ENCODE data around the gene RAD9A. TPM values are rescaled to one million over a fixed set of nuclear protein-coding genes. Genes with fewer than 3 reads are reported as not detected.
A peak's percentile ranks its signal among the peaks of the same experiment; 100 is the strongest.

Gene RAD9A
- total and polyA plus RNA-seq, 2 experiments from 2014 or later, result 13.9 to 17.0 TPM

- H4K20me1 ChIP-seq (replicated peaks; ENCODE audit: insufficient read depth), result no peaks in the 10 kb centered on the region; the same call in 1 of the 2 replicates
- Mint-ChIP-seq H3K27ac (0 out of 2 replicates have a peak overlapping the region, but pooled peaks have one; percentile 88), H3K9me3 (no peaks in the 10 kb centered on the region), H3K27me3 (ENCODE audit: insufficient read depth, low read depth, poor library complexity) (peaks cover 11% of the 10 kb centered on the region), H3K4me3 (peak overlapping the region; percentile 90), H3K36me3 (ENCODE audit: low read depth) (peaks cover 10% of the 10 kb centered on the region; the same call in 2 of the 3 replicates), H3K4me1 (peaks cover 33% of the 10 kb centered on the region)
- H3K9me2 ChIP-seq (ENCODE audit: insufficient read depth), result no peaks in the 10 kb centered on the region
- no peak overlapping the region for H3K27ac ChIP-seq (ENCODE audit: low read depth)
- H3K4me1 ChIP-seq (ENCODE audit: insufficient read depth), result peaks cover 8% of the 10 kb centered on the region; the same call in 1 of the 2 replicates
- no peak for TF ChIP-seq ZNF462 (CRISPR knock-in tag; IDR thresholded peaks at IDR 0.05)
- TF ChIP-seq ETS1 (IDR thresholded peaks at IDR 0.05), result no peak
- TF ChIP-seq EZH2 (IDR thresholded peaks at IDR 0.05; ENCODE audit: low read depth, unreplicated experiment), result no peak
- no peak for TF ChIP-seq ZNF331 (CRISPR knock-in tag; IDR thresholded peaks at IDR 0.05; ENCODE audit: low read depth)
- no peak for TF ChIP-seq NANOG (IDR thresholded peaks at IDR 0.05; ENCODE audit: borderline replicate concordance)
- no peak for TF ChIP-seq POLR2AphosphoS5 (IDR thresholded peaks at IDR 0.05; ENCODE audit: low read depth)
- no peak for TF ChIP-seq CTCF (conservative IDR thresholded peaks at IDR 0.05; ENCODE audit: low read depth in 2 of 2)
- TF ChIP-seq REST (IDR thresholded peaks at IDR 0.05; ENCODE audit: unreplicated experiment), result no peak
- no peak for TF ChIP-seq EZH2phosphoT487 (IDR thresholded peaks at IDR 0.05; ENCODE audit: unreplicated experiment)
- TF ChIP-seq STAT1 (IDR thresholded peaks at IDR 0.05; ENCODE audit: unreplicated experiment), result no peak
- TF ChIP-seq ZNF114 (CRISPR knock-in tag; IDR thresholded peaks at IDR 0.05), result no peak
- no peak for TF ChIP-seq CREB1 (CRISPR knock-in tag; IDR thresholded peaks at IDR 0.05; ENCODE audit: low read depth)
- no peak for TF ChIP-seq JUNB (IDR thresholded peaks at IDR 0.05; ENCODE audit: unreplicated experiment)
- DNase-seq (ENCODE audit: low spot score) (no peak), ATAC-seq (no peak)
- peak overlapping the region; percentile 94 for H3K4me3 ChIP-seq
- H2AFZ ChIP-seq, result peak overlapping the region; percentile 91; the same call in 1 of the 2 replicates
- H3K36me3 ChIP-seq (ENCODE audit: insufficient read depth), result no peaks in the 10 kb centered on the region
- H3K27me3 ChIP-seq (ENCODE audit: insufficient read depth), result no peaks in the 10 kb centered on the region
- 0 out of 2 replicates have a peak, but pooled peaks cover 3% of the 10 kb centered on the region for H3K79me2 ChIP-seq (replicated peaks; ENCODE audit: insufficient read depth)
- peak overlapping the region; percentile 99 for H3K4me2 ChIP-seq
- 0 out of 2 replicates have a peak, but pooled peaks cover 8% of the 10 kb centered on the region for H3F3A ChIP-seq (replicated peaks; ENCODE audit: low read depth)
Measured at GRCh38 chr11:67390947-67391303, 861 bp upstream of the RAD9A start.

Data from GM23338 (cell line).